ENCODE data around the gene FTCD. TPM values are rescaled to one million over a fixed set of nuclear protein-coding genes. Genes with fewer than 3 reads are reported as not detected.

The FTCD gene
- total and polyA plus RNA-seq, 9 of the 15 experiments (the other 6 are each of a cell fraction or from before 2014, with no cell fraction given) = 0.11 to 1.6 (median 0.67) TPM; not detected in 5

GRCh38 chr21:46184625-46185555 is 29.5 kb upstream of the FTCD start (continued):
- TF ChIP-seq, protein P1, sequence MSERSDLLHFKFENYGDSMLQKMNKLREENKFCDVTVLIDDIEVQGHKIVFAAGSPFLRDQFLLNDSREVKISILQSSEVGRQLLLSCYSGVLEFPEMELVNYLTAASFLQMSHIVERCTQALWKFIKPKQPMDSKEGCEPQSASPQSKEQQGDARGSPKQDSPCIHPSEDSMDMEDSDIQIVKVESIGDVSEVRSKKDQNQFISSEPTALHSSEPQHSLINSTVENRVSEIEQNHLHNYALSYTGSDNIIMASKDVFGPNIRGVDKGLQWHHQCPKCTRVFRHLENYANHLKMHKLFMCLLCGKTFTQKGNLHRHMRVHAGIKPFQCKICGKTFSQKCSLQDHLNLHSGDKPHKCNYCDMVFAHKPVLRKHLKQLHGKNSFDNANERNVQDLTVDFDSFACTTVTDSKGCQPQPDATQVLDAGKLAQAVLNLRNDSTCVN (CRISPR knock-in tag; IDR thresholded peaks at IDR 0.05) = no peak
- TF ChIP-seq ZNF589 (CRISPR knock-in tag; IDR thresholded peaks at IDR 0.05; ENCODE audit: low read depth) = 0 out of 2 replicates have a peak, but pooled peaks have one; percentile 24
- TF ChIP-seq NRF1 (conservative IDR thresholded peaks at IDR 0.05 in 1 of 2, IDR thresholded peaks at IDR 0.05 in 1 of 2) = peak; percentile 35 to 37; a peak in 1 of 4 replicates
- no peak for TF ChIP-seq STAT5B (CRISPR knock-in tag; IDR thresholded peaks at IDR 0.05)
- no peak for TF ChIP-seq NCOA6 (IDR thresholded peaks at IDR 0.05)
- TF ChIP-seq MTF1 (CRISPR knock-in tag; IDR thresholded peaks at IDR 0.05; ENCODE audit: borderline replicate concordance) = no peak
- TF ChIP-seq TFAM (CRISPR knock-in tag; conservative IDR thresholded peaks at IDR 0.05) = no peak
- no peak for TF ChIP-seq FOXA1 (IDR thresholded peaks at IDR 0.05; ENCODE audit: borderline replicate concordance)
- peak; percentile 58 for TF ChIP-seq TFAP4 (CRISPR knock-in tag; IDR thresholded peaks at IDR 0.05; ENCODE audit: borderline replicate concordance)
- peak; percentile 80; the same call in 1 of the 2 replicates for TF ChIP-seq ZBTB7A (IDR thresholded peaks at IDR 0.05; ENCODE audit: borderline replicate concordance, control insufficient read depth, low read depth, low read length)
- no peak for TF ChIP-seq ZNF165 (CRISPR knock-in tag; IDR thresholded peaks at IDR 0.05; ENCODE audit: borderline replicate concordance)
- no peak for TF ChIP-seq HLTF (IDR thresholded peaks at IDR 0.05)
- TF ChIP-seq SUPT5H (IDR thresholded peaks at IDR 0.05) = peak; percentile 41; the same call in 1 of the 2 replicates
- no peak for TF ChIP-seq SIX5 (IDR thresholded peaks at IDR 0.05; ENCODE audit: borderline replicate concordance in 1 of 2, insufficient read depth in 1 of 2, low read depth in 1 of 2, low read length in 2 of 2)
- peak; percentile 59; the same call in 1 of the 2 replicates for TF ChIP-seq KLF13 (tag; IDR thresholded peaks at IDR 0.05; ENCODE audit: borderline replicate concordance, low read depth)
- no peak for TF ChIP-seq PTRF (tag; IDR thresholded peaks at IDR 0.05)
- TF ChIP-seq DACH1 (IDR thresholded peaks at IDR 0.05; ENCODE audit: partially characterized antibody) = no peak
- TF ChIP-seq ZNF175 (CRISPR knock-in tag; IDR thresholded peaks at IDR 0.05; ENCODE audit: low read depth) = no peak
- TF ChIP-seq GTF2E2 (tag; IDR thresholded peaks at IDR 0.05) = no peak
- TF ChIP-seq, protein P2, sequence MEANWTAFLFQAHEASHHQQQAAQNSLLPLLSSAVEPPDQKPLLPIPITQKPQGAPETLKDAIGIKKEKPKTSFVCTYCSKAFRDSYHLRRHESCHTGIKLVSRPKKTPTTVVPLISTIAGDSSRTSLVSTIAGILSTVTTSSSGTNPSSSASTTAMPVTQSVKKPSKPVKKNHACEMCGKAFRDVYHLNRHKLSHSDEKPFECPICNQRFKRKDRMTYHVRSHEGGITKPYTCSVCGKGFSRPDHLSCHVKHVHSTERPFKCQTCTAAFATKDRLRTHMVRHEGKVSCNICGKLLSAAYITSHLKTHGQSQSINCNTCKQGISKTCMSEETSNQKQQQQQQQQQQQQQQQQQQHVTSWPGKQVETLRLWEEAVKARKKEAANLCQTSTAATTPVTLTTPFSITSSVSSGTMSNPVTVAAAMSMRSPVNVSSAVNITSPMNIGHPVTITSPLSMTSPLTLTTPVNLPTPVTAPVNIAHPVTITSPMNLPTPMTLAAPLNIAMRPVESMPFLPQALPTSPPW (CRISPR knock-in tag; IDR thresholded peaks at IDR 0.05) = 0 out of 2 replicates have a peak, but pooled peaks have one; percentile 10
- TF ChIP-seq KLF10 (CRISPR knock-in tag; IDR thresholded peaks at IDR 0.05) = no peak
- no peak for TF ChIP-seq RBBP5 (IDR thresholded peaks at IDR 0.05; ENCODE audit: borderline replicate concordance, insufficient read depth, low read length, poor library complexity, severe bottlenecking)
- no peak for TF ChIP-seq ZNF436 (CRISPR knock-in tag; IDR thresholded peaks at IDR 0.05)
